ENCODE measurements around the gene PACS1.
A peak's percentile ranks its signal among the peaks of the same experiment; 100 is the strongest.

The PACS1 gene

GRCh38 chr11:66190786-66191185 is 120.7 kb downstream of the PACS1 start:
- DNase-seq = no peak

GRCh38 chr11:66192181-66192863 is 122.2 kb downstream of the PACS1 start:
- no peak for DNase-seq

- DNase-seq = no peak
Measured at GRCh38 chr11:66194391-66194790, 124.3 kb downstream of the PACS1 start.

- no peak for DNase-seq
Measured at GRCh38 chr11:66195867-66196266, 125.8 kb downstream of the PACS1 start.

- no peak for DNase-seq
Measured at GRCh38 chr11:66203847-66204246, 133.8 kb downstream of the PACS1 start.

- no peak for DNase-seq
Measured at GRCh38 chr11:66204412-66204811, 134.3 kb downstream of the PACS1 start.

GRCh38 chr11:66207816-66208215 is 137.7 kb downstream of the PACS1 start:
- no peak for DNase-seq

GRCh38 chr11:66211100-66211499 is 141.0 kb downstream of the PACS1 start:
- DNase-seq = no peak

- DNase-seq = no peak
Measured at GRCh38 chr11:66216911-66217310, 146.8 kb downstream of the PACS1 start.

GRCh38 chr11:66218036-66218435 is 148.0 kb downstream of the PACS1 start:
- DNase-seq = no peak

- DNase-seq = no peak
Measured at GRCh38 chr11:66218846-66219620, 149.0 kb downstream of the PACS1 start.

- no peak for DNase-seq
Measured at GRCh38 chr11:66219846-66220565, 149.9 kb downstream of the PACS1 start.

- no peak for DNase-seq
Measured at GRCh38 chr11:66220566-66220935, 150.5 kb downstream of the PACS1 start.

- no peak for DNase-seq
Measured at GRCh38 chr11:66221012-66221411, 150.9 kb downstream of the PACS1 start.

- peak; percentile 29 for DNase-seq
Measured at GRCh38 chr11:66221726-66222236, 151.7 kb downstream of the PACS1 start.

GRCh38 chr11:66222358-66223149 is 152.5 kb downstream of the PACS1 start:
- DNase-seq = peak; percentile 86

GRCh38 chr11:66224226-66224855 is 154.3 kb downstream of the PACS1 start:
- no peak for DNase-seq

- DNase-seq = no peak
Measured at GRCh38 chr11:66225066-66225465, 155.0 kb downstream of the PACS1 start.

- no peak for DNase-seq
Measured at GRCh38 chr11:66226101-66226500, 156.0 kb downstream of the PACS1 start.

GRCh38 chr11:66227700-66228099 is 157.6 kb downstream of the PACS1 start:
- DNase-seq = no peak

GRCh38 chr11:66228521-66228920 is 158.4 kb downstream of the PACS1 start:
- no peak for DNase-seq

GRCh38 chr11:66230156-66230555 is 160.1 kb downstream of the PACS1 start:
- no peak for DNase-seq

All from fibroblast of skin of right biceps (primary cell).